ENCODE measurements around the gene PRDM5.
"Not testable (repeated sequence)": the region's sequence is repeated elsewhere in the genome, so short reads cannot be mapped to it uniquely, and the experiment has no call there.

The PRDM5 gene

DNA sequence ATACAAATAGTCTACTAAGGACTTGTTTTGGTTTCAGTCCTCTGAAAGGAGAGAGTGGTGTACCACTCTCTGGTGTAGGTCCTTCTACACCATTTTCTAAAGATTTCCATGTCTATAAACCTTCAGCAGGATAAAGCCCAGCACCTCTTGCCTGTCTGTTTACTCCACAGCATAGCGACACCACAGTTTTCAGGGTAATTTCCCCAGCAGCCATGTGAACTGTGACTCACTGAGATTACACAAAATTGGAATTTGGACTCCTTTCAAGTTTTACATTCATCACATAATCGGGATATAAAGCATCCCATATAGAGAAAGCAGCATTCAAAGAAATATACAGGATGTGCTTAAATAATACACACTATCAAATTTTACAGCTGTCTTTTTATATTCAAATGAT lies 229.6 kb downstream of the PRDM5 start:
- no peak for DNase-seq

GRCh38 chr4:120691536-120691935 lies 231.0 kb downstream of the PRDM5 start:
- no peak for DNase-seq

GRCh38 chr4:120691106-120691505 lies 231.4 kb downstream of the PRDM5 start:
- no peak for DNase-seq

GRCh38 chr4:120688791-120689190 lies 233.7 kb downstream of the PRDM5 start:
- DNase-seq, result no peak

- no peak for DNase-seq
Observed at GRCh38 chr4:120685756-120686278, 236.7 kb downstream of the PRDM5 start.

DNA sequence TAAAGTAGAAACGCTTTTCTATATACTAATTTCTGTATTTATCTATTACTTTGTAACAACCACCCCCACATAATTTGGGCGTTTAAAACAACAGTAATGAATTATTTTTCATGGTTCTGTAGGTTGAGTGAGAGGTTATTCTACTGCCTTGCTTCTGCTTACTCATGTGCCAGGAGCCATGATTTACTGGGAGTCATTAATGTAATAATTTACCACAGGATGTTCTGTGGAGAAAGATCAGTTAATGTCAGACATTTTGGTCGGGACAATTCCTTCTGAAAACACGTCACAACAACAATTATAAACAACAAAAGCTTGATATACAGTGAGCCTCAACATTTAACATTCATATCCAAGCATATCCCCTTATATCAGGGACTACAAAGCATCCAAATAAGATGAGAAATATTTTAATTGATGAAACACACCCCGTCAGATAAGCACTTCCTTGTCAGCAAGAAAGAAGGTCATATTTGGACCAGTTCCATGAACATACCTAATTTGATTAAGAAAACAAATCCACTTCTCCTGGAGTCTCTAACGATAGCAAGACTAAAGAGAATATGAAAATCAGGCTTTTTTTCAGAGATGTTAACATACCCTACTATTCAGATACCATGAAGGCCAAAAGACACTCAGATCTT lies 238.5 kb downstream of the PRDM5 start:
- DNase-seq, result no peak

- DNase-seq, result no peak
Observed at GRCh38 chr4:120682981-120683380, 239.5 kb downstream of the PRDM5 start.

- DNase-seq, result no peak
Observed at GRCh38 chr4:120680647-120681228, 241.8 kb downstream of the PRDM5 start.

DNA sequence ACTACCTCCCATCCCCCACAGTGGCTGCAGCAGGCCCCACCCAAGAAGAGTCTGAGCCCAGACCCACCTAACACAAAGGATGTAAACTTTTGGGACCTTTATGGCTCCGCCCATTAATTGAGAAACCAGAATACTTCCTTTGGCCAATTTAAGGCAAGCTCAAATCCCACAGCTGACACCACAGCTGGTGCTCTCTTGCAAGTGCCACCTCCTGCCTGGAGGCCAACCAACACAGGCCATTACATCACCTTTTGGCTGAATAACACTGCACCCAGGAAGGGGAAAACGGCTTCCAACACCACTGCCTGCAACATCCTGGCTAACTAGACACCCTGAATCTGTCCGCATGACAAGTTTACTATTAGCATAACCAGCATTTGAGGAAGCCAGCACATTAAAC lies 248.8 kb downstream of the PRDM5 start:
- no peak for DNase-seq

- DNase-seq, result no peak
Observed at GRCh38 chr4:120672558-120673147, 249.9 kb downstream of the PRDM5 start.

DNA sequence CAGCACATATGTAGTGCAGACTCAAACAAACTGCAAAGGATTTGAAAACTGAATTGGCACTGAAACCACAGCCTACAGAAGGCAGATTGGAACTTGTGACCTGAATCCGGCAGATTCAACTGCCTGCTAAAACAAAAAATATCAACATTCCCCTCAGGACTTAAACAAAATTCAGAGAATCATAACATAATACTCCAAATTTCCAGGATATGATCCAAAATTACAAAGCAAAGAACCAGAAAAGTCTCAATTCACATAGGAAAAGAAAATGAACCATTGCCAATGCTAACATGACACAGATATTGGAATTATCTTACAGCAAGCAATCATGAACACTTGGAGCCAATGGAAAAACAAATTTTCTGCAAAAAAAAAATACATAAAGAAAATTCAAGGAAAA lies 250.4 kb downstream of the PRDM5 start:
- DNase-seq, result no peak

DNA sequence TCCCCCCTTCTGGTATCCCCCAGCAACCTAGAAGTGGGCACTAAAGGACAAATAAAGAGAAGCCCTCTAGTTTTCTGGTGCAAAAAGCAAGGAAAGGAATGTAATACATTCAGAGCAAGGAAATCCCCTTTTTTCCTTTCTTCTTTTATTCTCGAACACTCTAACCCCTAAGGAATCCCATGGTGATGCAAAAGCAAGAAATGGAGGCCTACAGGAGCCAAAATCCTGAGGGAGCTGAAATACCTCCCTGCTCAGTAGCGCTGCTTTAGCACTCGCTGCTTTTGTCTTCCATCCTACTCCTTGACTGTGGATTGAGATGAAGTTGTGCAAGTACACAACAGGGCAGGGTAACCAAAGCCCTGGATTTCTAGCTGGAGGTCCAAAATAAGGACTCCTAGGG lies 251.0 kb downstream of the PRDM5 start:
- DNase-seq, result no peak

- DNase-seq, result no peak
Observed at GRCh38 chr4:120667102-120667501, 255.4 kb downstream of the PRDM5 start.

DNA sequence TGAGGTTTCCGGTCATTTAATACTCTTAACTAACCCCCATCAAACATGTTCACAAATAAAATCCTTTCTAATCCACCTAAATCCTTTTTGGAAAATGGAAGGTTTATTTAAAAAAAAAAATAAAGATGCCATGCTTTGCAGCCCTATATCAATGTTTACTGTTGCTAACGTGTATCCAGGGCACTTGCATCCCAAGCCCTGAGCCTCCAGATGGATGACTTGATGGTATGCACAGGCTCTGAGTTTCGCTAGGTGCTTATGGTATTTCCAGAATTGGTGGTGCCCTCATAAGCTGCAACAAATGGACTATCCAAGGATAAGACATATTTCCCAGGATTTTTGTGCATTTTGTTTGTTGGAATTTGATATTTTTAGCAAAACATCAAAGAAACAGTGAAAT lies 257.7 kb downstream of the PRDM5 start:
- DNase-seq, result no peak

GRCh38 chr4:120659616-120660170 lies 262.8 kb downstream of the PRDM5 start:
- no peak for DNase-seq

- DNase-seq, result no peak
Observed at GRCh38 chr4:120658772-120659171, 263.8 kb downstream of the PRDM5 start.

- no peak for DNase-seq
Observed at GRCh38 chr4:120653804-120654573, 268.5 kb downstream of the PRDM5 start.

- not testable (repeated sequence) for DNase-seq
Observed at GRCh38 chr4:120648336-120648735, 274.2 kb downstream of the PRDM5 start.
